HG03575 (cell line): ENCODE data around the gene RPS17.
"Not testable (repeated sequence)": the region's sequence is repeated elsewhere in the genome, so short reads cannot be mapped to it uniquely, and the experiment has no call there.

Experiments used
- ATAC-seq: cut with Tn5 transposase; IDR thresholded peaks from one replicate; pipeline ENCODE4 v1.9.1; 2021; ENCODE audit not compliant: unreplicated experiment, insufficient number of reproducible peaks, low FRiP score; ENCODE audit errors: extremely low read depth

RPS17 gene

DNA sequence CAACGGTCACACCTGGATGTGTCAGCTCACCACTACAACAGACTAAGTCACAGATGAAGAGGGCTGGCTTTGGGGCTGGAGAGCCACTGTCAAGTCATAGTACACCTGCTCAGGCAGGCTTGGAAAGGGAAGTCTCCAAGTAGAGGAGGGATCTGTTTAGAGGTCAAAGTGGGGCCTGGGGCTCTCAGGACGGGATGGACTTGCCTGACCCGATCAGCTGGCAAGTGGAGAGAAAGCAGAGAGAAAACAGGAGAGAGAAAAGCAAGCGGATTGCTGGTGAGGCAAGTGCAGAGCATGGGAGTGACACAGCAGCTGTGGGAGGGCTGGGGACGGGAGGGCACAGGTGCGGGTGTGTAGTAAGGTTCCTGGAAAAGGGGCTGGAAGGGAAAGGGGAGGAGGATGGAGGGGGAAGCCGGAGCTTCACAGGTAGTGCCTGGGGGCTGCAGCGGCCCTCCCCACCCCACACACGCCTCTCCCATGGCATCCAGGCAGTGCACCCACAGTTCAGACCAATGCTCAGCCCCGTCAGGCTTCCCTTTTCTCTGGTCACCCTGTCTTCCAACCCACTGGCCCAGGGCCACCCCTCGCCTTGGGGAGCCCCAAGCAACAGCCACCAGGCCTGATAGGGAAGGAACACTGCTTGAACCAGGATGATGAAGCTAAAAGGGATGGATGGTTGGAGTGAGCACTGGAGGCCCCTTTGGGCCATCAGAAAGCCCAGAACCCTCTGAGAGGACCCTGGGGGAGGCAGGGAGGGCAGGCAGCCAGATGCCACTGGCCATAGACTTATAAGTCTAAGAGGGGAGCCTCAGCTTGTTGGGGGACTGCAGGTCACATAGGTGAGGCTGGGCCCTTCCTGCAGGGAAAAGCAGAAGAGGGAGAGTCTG lies 8.5 kb downstream of the RPS17 start:
- no peak for ATAC-seq

DNA sequence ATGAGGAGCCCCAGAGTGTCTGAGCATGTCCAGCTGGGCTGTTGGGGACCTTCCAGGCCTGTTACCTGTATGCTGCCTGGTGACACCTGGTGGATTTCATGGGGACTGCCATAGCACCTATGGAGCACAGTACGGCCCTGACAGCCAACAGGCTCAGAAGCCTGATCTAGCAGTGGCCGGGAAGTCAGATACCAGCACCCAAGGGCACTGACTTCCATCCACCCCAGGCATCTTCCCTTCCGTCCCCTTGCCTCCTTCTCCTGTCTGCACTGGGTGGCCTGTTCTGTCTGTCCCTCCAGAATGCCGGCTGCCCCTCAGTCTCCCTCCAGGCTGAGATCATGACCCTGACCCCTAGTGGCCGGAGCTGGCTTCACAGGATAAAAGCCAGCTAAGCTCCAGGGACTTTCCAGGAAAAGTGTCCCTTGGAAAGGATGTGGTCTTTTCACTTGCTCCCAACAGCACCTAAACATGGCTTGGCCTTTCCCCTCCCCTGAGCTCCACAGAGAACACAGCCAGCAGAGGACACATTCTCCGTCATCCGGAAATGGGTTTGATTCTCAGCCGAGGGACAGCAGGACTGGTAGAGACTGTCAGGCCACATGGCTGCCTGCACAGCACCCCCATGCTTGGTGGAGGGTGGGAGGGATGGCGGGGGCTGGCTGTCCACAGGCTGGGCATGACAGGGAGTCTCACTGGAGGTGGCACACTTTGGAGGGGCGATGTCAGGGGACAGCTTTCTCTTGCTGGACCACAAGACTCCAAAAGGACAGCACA lies 9.5 kb downstream of the RPS17 start:
- ATAC-seq: no peak

DNA sequence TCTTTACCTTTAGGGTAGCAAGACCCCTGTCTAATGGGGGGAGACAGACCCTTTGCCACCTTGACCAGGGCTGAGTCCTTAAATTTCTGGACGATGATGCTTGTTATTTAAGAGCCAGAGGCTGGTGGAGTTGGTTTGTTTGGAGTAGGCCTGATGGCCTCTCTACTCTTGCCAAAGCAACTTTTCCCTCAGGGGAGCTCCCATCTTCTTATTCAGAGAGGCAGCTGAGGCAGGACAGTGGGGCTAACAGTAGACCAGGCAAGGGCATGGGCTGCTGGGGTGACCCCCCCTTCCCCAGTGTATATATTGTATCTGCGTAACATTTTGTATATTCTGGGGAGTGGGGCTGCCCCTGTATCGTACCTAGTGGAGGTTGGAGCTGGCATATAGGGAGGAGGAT lies 10.3 kb downstream of the RPS17 start:
- ATAC-seq: no peak

DNA sequence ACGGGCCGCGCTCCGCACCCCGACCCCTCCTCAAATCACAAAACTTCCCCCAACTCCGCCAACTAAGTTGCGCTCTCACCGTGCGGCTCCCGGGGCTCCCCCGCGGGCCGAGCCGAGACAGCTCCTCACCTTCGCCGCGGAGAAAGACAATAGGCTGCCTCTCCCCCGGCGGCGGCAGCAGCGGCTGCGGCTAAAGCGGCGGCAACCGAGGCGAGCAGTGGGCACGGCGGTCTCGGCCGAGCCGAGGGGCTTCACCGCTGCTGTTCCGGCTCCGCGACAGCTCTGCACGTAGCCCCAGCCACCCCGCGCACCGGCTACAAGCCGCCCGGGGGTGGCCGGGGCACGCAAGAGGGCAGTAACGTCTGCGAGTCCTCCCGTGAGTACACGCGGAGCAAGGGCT lies 26.7 kb downstream of the RPS17 start:
- not testable (repeated sequence) for ATAC-seq

DNA sequence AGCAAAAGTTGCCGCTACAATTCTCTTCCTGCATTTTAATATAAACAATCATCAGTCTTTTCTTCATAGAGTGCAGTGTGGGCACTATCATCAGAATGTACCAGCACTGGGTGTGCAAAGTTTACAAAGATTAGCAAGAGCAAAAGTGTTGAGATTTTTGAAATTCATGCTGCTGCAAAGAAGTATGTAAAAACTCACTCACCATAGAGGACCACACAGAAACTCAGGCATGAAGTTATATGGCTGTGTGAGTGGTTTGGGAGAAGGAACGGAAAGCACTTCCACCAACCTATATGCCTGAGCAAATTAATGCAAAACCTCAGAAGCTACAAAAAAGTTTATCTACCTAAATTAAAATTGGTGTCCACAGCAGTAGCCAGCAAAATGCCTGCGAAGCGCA lies 32.6 kb downstream of the RPS17 start:
- ATAC-seq: not testable (repeated sequence)

DNA sequence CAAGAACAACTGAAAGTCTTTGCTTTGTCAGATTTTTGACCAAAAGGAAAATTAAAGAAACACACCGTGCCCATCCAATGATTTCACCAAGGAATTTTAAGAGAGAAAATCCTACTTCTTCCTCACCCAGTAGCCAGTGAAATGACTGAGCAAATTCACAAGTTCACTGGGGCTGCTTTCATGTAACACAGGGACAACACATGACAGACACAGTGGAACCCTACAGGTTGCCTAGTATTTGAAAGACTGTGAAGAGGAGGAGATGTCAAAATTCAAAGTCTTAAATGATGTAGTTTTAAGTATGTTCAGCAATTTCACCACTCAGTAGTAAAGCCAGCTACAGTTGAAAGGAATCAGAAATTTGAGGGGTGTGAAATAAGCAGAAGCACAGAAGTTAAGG lies 33.2 kb downstream of the RPS17 start:
- not testable (repeated sequence) for ATAC-seq

DNA sequence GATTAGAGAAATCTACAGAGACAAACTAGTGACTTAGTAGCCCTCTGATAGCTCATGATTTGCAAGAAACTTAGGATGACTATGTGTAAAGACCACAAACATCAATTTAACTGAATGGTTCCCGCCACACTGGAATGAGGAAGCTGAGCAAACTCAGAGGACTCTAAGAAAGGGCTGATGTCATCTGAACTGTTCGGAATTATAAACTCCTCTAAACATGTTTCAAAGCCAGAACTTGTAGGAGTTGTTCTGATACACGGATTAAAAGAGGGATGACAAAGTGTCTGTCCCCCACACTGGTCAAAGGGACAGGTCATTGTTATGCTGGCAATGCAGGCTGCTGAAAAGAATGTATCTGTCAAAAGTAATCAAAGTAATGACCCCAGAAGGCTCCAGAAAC lies 34.4 kb downstream of the RPS17 start:
- not testable (repeated sequence) for ATAC-seq

DNA sequence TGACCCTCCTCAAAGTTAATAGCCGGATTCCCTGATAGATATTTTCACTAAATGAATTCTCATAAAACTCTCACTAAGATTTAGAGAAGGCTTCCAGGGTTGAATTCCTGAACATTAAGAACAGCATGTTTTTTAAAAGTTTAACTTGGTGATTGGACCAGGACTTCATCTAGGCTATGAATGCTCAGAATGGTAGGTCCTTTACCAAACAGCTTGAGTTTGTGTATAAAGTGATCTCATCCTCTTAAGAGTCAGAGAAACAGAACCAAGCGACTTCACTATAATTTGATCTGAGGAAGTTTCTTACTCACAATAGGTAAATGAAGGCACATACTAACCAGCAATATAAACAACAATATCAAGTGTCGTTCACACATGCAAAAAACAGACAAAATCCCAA lies 36.2 kb downstream of the RPS17 start:
- not testable (repeated sequence) for ATAC-seq

DNA sequence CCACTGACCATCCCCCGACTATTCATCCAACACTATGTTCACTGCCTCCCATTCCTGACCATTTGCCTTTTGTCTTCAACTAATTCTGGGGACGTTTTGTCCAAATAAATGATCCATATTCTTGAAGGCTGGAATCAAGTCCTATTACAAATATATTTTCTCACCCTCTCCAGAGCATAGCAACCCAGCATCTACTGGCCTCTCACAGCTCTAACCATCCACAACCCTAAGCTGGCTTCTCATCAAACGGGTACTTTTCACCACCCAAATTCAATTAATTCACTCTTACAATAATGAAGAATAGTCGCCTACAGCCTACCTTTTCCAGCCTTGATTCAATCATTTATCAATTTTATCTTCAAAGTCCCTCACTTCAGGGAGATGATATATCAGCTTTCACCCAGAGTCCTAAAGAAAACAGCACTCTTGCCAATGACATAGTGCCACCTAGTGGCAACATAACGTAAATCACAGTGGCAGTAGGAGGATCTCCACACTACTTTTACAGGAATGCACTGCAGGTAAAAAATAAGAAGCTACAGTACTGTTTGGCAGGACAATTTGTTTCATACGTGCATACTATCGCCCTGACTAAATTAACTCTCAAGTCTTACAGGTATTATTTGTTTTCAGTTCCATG lies 37.4 kb downstream of the RPS17 start:
- ATAC-seq: not testable (repeated sequence)

DNA sequence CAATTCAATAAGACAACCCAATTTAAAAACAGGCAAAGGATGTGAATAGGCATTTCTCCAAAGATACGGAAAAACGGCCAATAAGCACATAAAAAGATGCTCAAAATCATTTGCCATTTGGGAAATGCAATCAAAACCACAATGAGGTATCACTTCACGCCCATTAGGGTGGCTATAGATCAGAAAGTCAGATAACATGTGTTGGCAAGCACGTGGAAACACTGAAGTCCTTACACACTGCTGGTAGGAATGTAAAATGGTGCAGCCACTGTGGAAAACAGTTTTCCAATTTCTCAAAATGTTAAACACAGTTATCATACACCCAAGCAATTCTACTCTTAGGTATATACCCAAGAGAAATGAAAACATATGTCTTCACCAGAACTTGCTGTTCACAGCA lies 39.5 kb downstream of the RPS17 start:
- ATAC-seq: not testable (repeated sequence)

DNA sequence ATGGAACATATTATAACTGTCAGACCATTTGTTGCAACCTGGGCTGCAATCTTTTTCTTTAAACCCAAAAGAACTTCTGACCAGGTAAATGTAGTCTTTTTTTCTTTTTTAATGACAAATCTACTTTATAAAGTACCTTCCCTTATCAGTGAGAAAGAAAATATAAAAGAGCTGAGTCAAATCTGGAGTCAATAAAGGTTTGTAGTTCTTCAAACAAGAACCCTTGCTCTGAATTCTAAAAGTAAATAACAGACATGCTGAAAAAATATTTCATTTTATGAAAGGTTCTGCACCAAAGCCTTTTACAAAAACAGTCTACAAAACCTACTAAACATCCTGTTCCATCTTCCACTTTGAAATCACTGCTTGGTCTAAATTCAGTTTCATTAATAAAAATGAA lies 42.3 kb downstream of the RPS17 start:
- not testable (repeated sequence) for ATAC-seq

DNA sequence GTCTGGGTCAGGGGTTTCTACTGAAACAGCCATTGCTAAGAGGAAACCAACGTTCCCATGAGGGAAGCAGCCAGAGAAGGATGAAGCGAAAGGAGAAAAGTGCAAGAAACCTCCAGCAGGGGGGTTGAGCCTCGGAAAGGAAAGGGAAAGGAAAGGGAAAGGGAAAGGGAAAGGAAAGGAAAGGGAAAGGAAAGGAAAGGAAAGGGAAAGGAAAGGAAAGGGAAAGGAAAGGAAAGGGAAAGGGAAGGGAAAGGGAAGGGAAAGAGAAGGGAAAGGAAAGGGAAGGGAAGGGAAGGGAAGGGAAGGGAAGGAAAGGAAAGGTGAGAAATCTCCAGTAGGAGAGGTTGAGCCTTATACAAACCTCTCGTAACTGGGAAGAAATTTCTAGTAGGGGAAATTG lies 52.0 kb downstream of the RPS17 start:
- not testable (repeated sequence) for ATAC-seq

DNA sequence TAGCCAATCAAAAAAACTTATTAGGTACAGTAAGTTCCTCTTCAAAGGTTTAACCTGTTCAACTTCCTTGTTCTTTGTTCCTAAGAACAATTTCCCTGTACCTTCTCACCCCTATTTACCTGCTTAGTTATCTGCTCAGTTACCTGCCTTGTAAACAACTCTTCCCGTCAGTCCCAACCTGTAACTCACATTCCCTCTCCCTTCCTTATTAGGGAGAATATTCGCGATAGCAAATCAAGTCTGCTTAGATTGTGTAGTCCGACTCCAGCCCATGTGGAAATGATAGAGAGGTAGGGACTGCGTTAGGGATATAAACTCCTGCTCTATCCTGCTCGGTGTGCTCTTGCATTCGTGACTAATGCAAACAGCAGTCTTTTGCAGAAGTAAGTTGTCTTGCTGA lies 53.2 kb downstream of the RPS17 start:
- ATAC-seq: not testable (repeated sequence)
